Omental fat pad (tissue), 4 donors: Measurements from ENCODE around the gene TEDC1. TPM values are rescaled to one million over a fixed set of nuclear protein-coding genes. Genes with fewer than 3 reads are reported as not detected.

Experiments used
- ATAC-seq: fragments of 150-250 bp; one replicate; pipeline ENCODE4 v1.9.1; 2016; ENCODE audit warnings: mild to moderate bottlenecking, moderate library complexity; ENCODE audit not compliant: low FRiP score
- DNase-seq: peaks from one replicate; pipeline ENCODE4 v3.0.0-alpha.2; 2019; ENCODE audit warnings: low spot score
- CTCF ChIP-seq, 3 donors: fragments of 450-650 bp; IDR thresholded peaks; one replicate each; pipeline ENCODE4 v1.5.1; 2016 to 2017; ENCODE audit warnings: antibody characterized with exemption in 3 of 3, mild to moderate bottlenecking in 3 of 3, moderate library complexity in 2 of 3
- total RNA-seq, 4 donors: library from RNA; depleted of rRNA; stranded (reverse); fragments of >200 nt; gene quantifications; one replicate each; pipeline ENCODE4 v1.1.0, GENCODE V29; 2016

TEDC1 gene
- total RNA-seq, 4 donors from 2014 or later = 2.8 to 18.9 (median 7.4) TPM

DNA sequence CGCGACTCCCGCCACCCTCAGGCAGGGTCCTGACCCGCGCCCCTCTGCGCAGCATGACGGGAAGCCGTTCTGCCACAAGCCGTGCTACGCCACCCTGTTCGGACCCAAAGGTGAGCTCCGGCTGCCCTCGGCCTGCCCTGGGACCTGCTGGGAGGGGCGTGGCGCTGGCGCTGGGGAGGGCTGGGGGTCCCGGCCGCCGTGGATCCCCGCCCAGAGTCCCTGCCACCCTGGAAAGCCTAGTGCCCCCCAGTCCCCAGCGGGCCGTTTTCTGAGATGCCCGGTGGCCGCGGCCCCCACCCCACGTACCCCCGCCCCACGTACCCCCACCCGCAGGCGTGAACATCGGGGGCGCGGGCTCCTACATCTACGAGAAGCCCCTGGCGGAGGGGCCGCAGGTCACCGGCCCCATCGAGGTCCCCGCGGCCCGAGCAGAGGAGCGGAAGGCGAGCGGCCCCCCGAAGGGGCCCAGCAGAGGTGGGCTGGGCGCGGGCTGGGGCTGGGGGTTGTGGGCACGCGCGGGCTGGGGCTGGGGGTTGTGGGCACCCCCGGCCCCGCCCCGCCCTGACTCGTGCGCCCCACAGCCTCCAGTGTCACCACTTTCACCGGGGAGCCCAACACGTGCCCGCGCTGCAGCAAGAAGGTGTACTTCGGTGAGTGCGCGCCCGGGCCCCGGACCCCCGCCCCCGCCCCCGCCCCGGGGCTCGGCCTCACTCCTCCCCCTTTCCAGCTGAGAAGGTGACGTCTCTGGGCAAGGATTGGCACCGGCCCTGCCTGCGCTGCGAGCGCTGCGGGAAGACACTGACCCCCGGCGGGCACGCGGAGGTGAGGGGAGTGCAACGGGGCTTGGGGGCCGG, 12.4 kb upstream of the TEDC1 start:
- DNase-seq (no peak), ATAC-seq (no peak)
- no peak for TF ChIP-seq CTCF (IDR thresholded peaks at IDR 0.05)

- no peak for DNase-seq
- TF ChIP-seq CTCF (IDR thresholded peaks at IDR 0.05) = no peak
- no peak for ATAC-seq
Observed at GRCh38 chr14:105479431-105480158, 11.5 kb upstream of the TEDC1 start.

GRCh38 chr14:105480199-105480746, 10.8 kb upstream of the TEDC1 start:
- no peak for TF ChIP-seq CTCF (IDR thresholded peaks at IDR 0.05)
- DNase-seq (no peak), ATAC-seq (no peak)

- peak; percentile 96 for DNase-seq
- peak; percentile 80 for ATAC-seq
- TF ChIP-seq CTCF (IDR thresholded peaks at IDR 0.05) = peak in 2 of 3 donors; percentile 76 to 96
Observed at GRCh38 chr14:105480807-105481801, 9.9 kb upstream of the TEDC1 start.

DNA sequence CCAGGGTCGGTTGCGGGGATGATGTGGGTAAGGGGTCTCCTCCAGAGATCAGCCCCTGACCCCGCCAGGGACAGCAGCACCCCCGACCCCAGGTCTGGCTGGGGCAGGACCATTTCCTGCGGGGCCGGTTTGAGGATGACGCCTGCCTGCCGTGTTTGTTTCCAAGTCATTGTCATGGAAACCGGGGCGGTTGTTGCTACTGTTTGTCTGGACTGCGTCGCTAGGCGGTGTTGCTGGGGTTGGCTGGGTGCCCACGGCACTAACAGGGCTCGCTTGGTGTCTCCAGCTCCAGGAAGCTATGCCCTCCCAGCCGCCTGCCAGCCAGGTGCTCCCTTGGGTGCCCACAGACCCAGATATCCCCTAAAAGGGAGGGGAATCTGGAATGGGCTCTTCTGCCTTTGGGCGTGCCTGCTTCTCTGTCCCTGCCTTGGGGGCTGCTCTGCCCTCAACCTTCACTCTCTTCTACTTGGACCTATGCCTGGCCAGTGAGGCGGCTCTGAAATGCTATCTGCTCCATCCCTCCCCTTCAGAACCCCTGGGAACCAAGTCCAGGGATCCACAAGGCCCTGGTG, 9.1 kb upstream of the TEDC1 start:
- TF ChIP-seq CTCF (IDR thresholded peaks at IDR 0.05) = no peak
- DNase-seq = peak; percentile 94
- peak; percentile 55 for ATAC-seq
